HCT116 (cell line): Measurements from ENCODE around the gene WSCD1. TPM values are rescaled to one million over a fixed set of nuclear protein-coding genes. Genes with fewer than 3 reads are reported as not detected.

Source experiments
- ATAC-seq: fragments of 200-7000 bp; cut with Tn5 transposase; 2 replicates; pipeline ENCODE4 v1.9.1; 2020; ENCODE audit warnings: mild to moderate bottlenecking, moderate library complexity
- BruUV-seq: library from RNA; stranded (reverse); fragments of 400-500 nt; replicated peaks from 2 replicates; lab custom pipeline; 2021; lab: Mats Ljungman, UMichigan
- CTCF ChIA-PET: fragments of 300-600 bp; sonication (Branson Sonifier 250); formaldehyde crosslinking; loops from one replicate; lab custom pipeline; 2021; ENCODE audit warnings: antibody characterized with exemption; lab: Charles Lee
- POLR2A ChIA-PET: fragments of 300-600, 350-600 bp; sonication (Branson Sonifier 250); formaldehyde crosslinking; loops from one replicate; lab custom pipeline; 2021; ENCODE audit warnings: antibody characterized with exemption; lab: Charles Lee
- RAD21 ChIA-PET, 2 experiments: fragments of 300-600 bp; sonication (Branson Sonifier 250); formaldehyde crosslinking; loops; one replicate each; lab custom pipeline; 2023; ENCODE audit warnings: low total read pairs in 2 of 2; ENCODE audit not compliant: uncharacterized antibody in 2 of 2, unreplicated experiment in 2 of 2, low non-redundant PET in 1 of 2; lab: Charles Lee
- DNase-seq: peaks from one replicate; pipeline ENCODE4 v3.0.0-alpha.2; 2010; ENCODE audit warnings: low read depth, low spot score
- H2AFZ ChIP-seq: fragments of 200-600 bp; shearing (Covaris generic), sonication (generic); 2 replicates; pipeline ENCODE4 v1.6.1; 2017; ENCODE audit warnings: low read depth, mixed run types, mixed read lengths, antibody characterized with exemption, low read length; ENCODE audit not compliant: poor library complexity, severe bottlenecking
- H3K27ac ChIP-seq: 2 replicates; pipeline ENCODE4 v1.5.1; 2012; ENCODE audit warnings: low read depth, low read length
- H3K27me3 ChIP-seq: fragments of 200-600 bp; sonication (generic); 2 replicates; pipeline ENCODE4 v1.6.1; 2016; ENCODE audit warnings: mixed run types, low read length, mixed read lengths; ENCODE audit not compliant: insufficient read depth
- H3K36me3 ChIP-seq, 2 experiments: fragments of 200-500 bp in 1 of 2; fragments of 200-600 bp in 1 of 2; sonication (Bioruptor generic) in 1 of 2; sonication (generic) in 1 of 2; 2 replicates each; pipeline versions ENCODE4 v1.5.1 to v1.6.1; 2014 to 2016; ENCODE audit warnings: low read length in 2 of 2, inconsistent platforms in 1 of 2, mixed read lengths in 1 of 2, mixed run types in 1 of 2; ENCODE audit not compliant: insufficient read depth in 2 of 2, control insufficient read depth in 1 of 2
- H3K4me1 ChIP-seq, 2 experiments: fragments of 200-600 bp in 1 of 2; sonication (generic) in 1 of 2; 2 replicates each; pipeline versions ENCODE4 v1.5.1 to v1.6.1; 2012 to 2017; ENCODE audit warnings: low read length in 2 of 2, inconsistent platforms in 1 of 2, mild to moderate bottlenecking in 1 of 2, mixed read lengths in 1 of 2, mixed run types in 1 of 2, moderate library complexity in 1 of 2; ENCODE audit not compliant: insufficient read depth in 2 of 2, control insufficient read depth in 1 of 2
- H3K4me2 ChIP-seq: fragments of 200-600 bp; sonication (generic); 2 replicates; pipeline ENCODE4 v1.6.1; 2017; ENCODE audit warnings: mixed run types, low read length, mixed read lengths
- H3K4me3 ChIP-seq, 2 experiments: fragments of 200-600 bp in 1 of 2; sonication (generic) in 1 of 2; replicated peaks in 1 of 2; 2 replicates each; pipeline ENCODE4 v1.5.1; 2011 to 2016; ENCODE audit warnings: low read length in 2 of 2, control low read depth in 1 of 2, low read depth in 1 of 2, mild to moderate bottlenecking in 1 of 2, mixed read lengths in 1 of 2, mixed run types in 1 of 2
- H3K79me2 ChIP-seq: fragments of 200-600 bp; sonication (generic); 2 replicates; pipeline ENCODE4 v1.6.1; 2017; ENCODE audit warnings: mild to moderate bottlenecking, mixed run types, low read length, moderate library complexity, mixed read lengths; ENCODE audit not compliant: insufficient read depth
- H3K9ac ChIP-seq: fragments of 200-600 bp; sonication (generic); 2 replicates; pipeline ENCODE4 v1.6.1; 2016; ENCODE audit warnings: low read length, mixed read lengths
- H3K9me2 ChIP-seq: fragments of 200-600 bp; sonication (generic), shearing (Covaris generic); 2 replicates; pipeline ENCODE4 v1.6.1; 2017; ENCODE audit warnings: mixed run types, mild to moderate bottlenecking, moderate library complexity; ENCODE audit not compliant: insufficient read depth
- H3K9me3 ChIP-seq, 2 experiments: fragments of 200-500 bp in 1 of 2; fragments of 200-600 bp in 1 of 2; sonication (Bioruptor generic) in 1 of 2; sonication (generic) in 1 of 2; 2 replicates each; pipeline ENCODE4 v1.6.1; 2014 to 2017; ENCODE audit warnings: low read length in 2 of 2, mixed read lengths in 2 of 2, inconsistent platforms in 1 of 2, low read depth in 1 of 2, mild to moderate bottlenecking in 1 of 2, mixed run types in 1 of 2, moderate library complexity in 1 of 2; ENCODE audit not compliant: control insufficient read depth in 1 of 2, insufficient read depth in 1 of 2
- H4K20me1 ChIP-seq: fragments of 200-600 bp; sonication (generic), shearing (Covaris generic); 2 replicates; pipeline ENCODE4 v1.6.1; 2017; ENCODE audit warnings: mixed run types, mild to moderate bottlenecking, moderate library complexity; ENCODE audit not compliant: insufficient read depth
- CBX3 ChIP-seq: IDR thresholded peaks from 2 replicates; pipeline ENCODE4 v1.6.1; 2012; ENCODE audit warnings: low read depth
- CTCF ChIP-seq, 3 experiments: fragments of 200-600 bp in 1 of 3; sonication (generic) in 1 of 3; IDR thresholded peaks in 2 of 3; conservative IDR thresholded peaks in 1 of 3; 2 replicates each; pipeline ENCODE4 v1.5.1; 2012 to 2017; ENCODE audit warnings: low read depth in 2 of 3, low read length in 2 of 3, antibody characterized with exemption in 1 of 3, borderline replicate concordance in 1 of 3, control low read depth in 1 of 3, mild to moderate bottlenecking in 1 of 3, mixed read lengths in 1 of 3, mixed run types in 1 of 3, moderate library complexity in 1 of 3; ENCODE audit not compliant: insufficient read depth in 1 of 3
- EGR1 ChIP-seq: IDR thresholded peaks from 2 replicates; pipeline ENCODE4 v1.6.1; 2012; ENCODE audit warnings: low read depth
- EZH2 ChIP-seq: fragments of 200-600 bp; sonication (generic); IDR thresholded peaks from 2 replicates; pipeline ENCODE4 v1.6.1; 2017; ENCODE audit warnings: antibody characterized with exemption, mixed run types
- JUND ChIP-seq: IDR thresholded peaks from 2 replicates; pipeline ENCODE4 v1.6.1; 2012
- MAX ChIP-seq: IDR thresholded peaks from 2 replicates; pipeline ENCODE4 v1.6.1; 2012
- REST ChIP-seq: IDR thresholded peaks from 2 replicates; pipeline ENCODE4 v1.6.1; 2012; ENCODE audit warnings: low read depth
- SP1 ChIP-seq: IDR thresholded peaks from 2 replicates; pipeline ENCODE4 v1.6.1; 2012; ENCODE audit warnings: low read depth
- SRF ChIP-seq: IDR thresholded peaks from 2 replicates; pipeline ENCODE4 v1.6.1; 2012; ENCODE audit warnings: low read depth
- TCF7L2 ChIP-seq: IDR thresholded peaks from 2 replicates; pipeline ENCODE4 v1.7.0; 2011; ENCODE audit warnings: borderline replicate concordance, inconsistent platforms; ENCODE audit not compliant: insufficient read depth, insufficient read length; ENCODE audit errors: extremely low read depth
- YY1 ChIP-seq: IDR thresholded peaks from 2 replicates; pipeline ENCODE4 v1.6.1; 2011; ENCODE audit warnings: low read length, low read depth, moderate library complexity, mild to moderate bottlenecking; ENCODE audit not compliant: insufficient replicate concordance; ENCODE audit errors: extremely low read depth
- intact Hi-C: fragments of 100-400 bp; cut with micrococcal nuclease; formaldehyde crosslinking; loops from 2 replicates; pipeline ENCODE4 v1.10.0; 2022
- total RNA-seq: library from RNA; stranded (reverse); gene quantifications from one replicate; pipeline ENCODE4 v1.2.1, GENCODE V29; 2021; ENCODE audit not compliant: unreplicated experiment

The WSCD1 gene
- total RNA-seq, 1 experiment from 2014 or later, result 0.15 TPM

- no peak for DNase-seq
- ChIA-PET POLR2A (no interaction called here), CTCF (no interaction called here), RAD21 (no interaction called here)
- no peaks in the 10 kb centered on the region for H3K4me1 ChIP-seq
- H3K9me2 ChIP-seq, result no peaks in the 10 kb centered on the region
- H3K9ac ChIP-seq, result no peak overlapping the region
- BruUV-seq, result no TSS peak
- no peaks in the 10 kb centered on the region for H3K9me3 ChIP-seq
- no peak overlapping the region for H3K4me3 ChIP-seq
- intact Hi-C loops, result no loop called here
- no peak for ATAC-seq
- no peaks in the 10 kb centered on the region for H3K36me3 ChIP-seq
- no peaks in the 10 kb centered on the region for H3K79me2 ChIP-seq
- H2AFZ ChIP-seq, result no peak overlapping the region
- H4K20me1 ChIP-seq, result no peaks in the 10 kb centered on the region
- peaks cover 45% of the 10 kb centered on the region for H3K27me3 ChIP-seq
- no peak overlapping the region for H3K4me2 ChIP-seq
- H3K27ac ChIP-seq, result no peak overlapping the region
- TF ChIP-seq TCF7L2 (no peak), EGR1 (no peak), CTCF (IDR thresholded peaks at IDR 0.05 in 2 of 3, conservative IDR thresholded peaks at IDR 0.05 in 1 of 3; ENCODE audit: borderline replicate concordance in 1 of 3, insufficient read depth in 1 of 3, low read depth in 2 of 3, low read length in 2 of 3) (no peak), CBX3 (no peak), JUND (no peak), MAX (no peak), YY1 (no peak), EZH2 (no peak), SRF (no peak), REST (no peak), SP1 (no peak)
Observed at GRCh38 chr17:6092182-6092902, 22.2 kb downstream of the WSCD1 start.
